Keratinocyte (primary cell): Measurements from ENCODE around the gene ABCA12. TPM values are rescaled to one million over a fixed set of nuclear protein-coding genes. Genes with fewer than 3 reads are reported as not detected.

ENCODE experiments used
- DNase-seq: peaks from one replicate; pipeline ENCODE4 v3.0.0-alpha.2; 2011; ENCODE audit warnings: low read depth, missing footprints, low spot score
- FAIRE-seq: peaks from 2 replicates; lab custom pipeline; 2011; peaks lifted over from hg19 to GRCh38; lab: Jason Lieb, UNC
- H2AFZ ChIP-seq: 2 replicates; pipeline ENCODE4 v1.6.0; 2012; ENCODE audit warnings: low read length, control low read depth, inconsistent platforms; ENCODE audit not compliant: control insufficient read depth
- H3K27ac ChIP-seq: 2 replicates; pipeline ENCODE4 v1.5.1; 2011; ENCODE audit warnings: low read length; ENCODE audit not compliant: control insufficient read depth, insufficient read depth
- H3K27me3 ChIP-seq: 3 replicates; pipeline ENCODE4 v1.6.0; 2011; ENCODE audit warnings: low read length; ENCODE audit not compliant: control insufficient read depth, insufficient read depth; ENCODE audit errors: extremely low read depth
- H3K36me3 ChIP-seq, 2 experiments: 2 replicates in 1 of 2; 3 replicates in 1 of 2; pipeline ENCODE4 v1.5.1; 2011; ENCODE audit warnings: low read length in 2 of 2, mild to moderate bottlenecking in 1 of 2; ENCODE audit not compliant: control insufficient read depth in 2 of 2, insufficient read depth in 2 of 2; ENCODE audit errors: extremely low read depth in 1 of 2
- H3K4me1 ChIP-seq: 3 replicates; pipeline ENCODE4 v1.5.1; 2011; ENCODE audit warnings: low read length; ENCODE audit not compliant: control insufficient read depth, insufficient read depth; ENCODE audit errors: extremely low read depth
- H3K4me2 ChIP-seq: 3 replicates; pipeline ENCODE4 v1.6.0; 2011; ENCODE audit warnings: low read depth, low read length; ENCODE audit not compliant: control insufficient read depth, insufficient read depth; ENCODE audit errors: extremely low read depth
- H3K4me3 ChIP-seq, 3 experiments: fragments of 200-600 bp in 1 of 3; sonication (generic) in 1 of 3; 2 replicates in 2 of 3; 3 replicates in 1 of 3; pipeline ENCODE4 v1.5.1; 2011 to 2016; ENCODE audit warnings: low read length in 3 of 3, mild to moderate bottlenecking in 3 of 3, control low read depth in 2 of 3, inconsistent platforms in 1 of 3, low read depth in 1 of 3, mixed read lengths in 1 of 3, mixed run types in 1 of 3, moderate library complexity in 1 of 3; ENCODE audit not compliant: control insufficient read depth in 2 of 3, insufficient read depth in 2 of 3; ENCODE audit errors: extremely low read depth in 1 of 3
- H3K79me2 ChIP-seq: 2 replicates; pipeline ENCODE4 v1.6.0; 2012; ENCODE audit warnings: low read length; ENCODE audit not compliant: control insufficient read depth, insufficient read depth
- H3K9ac ChIP-seq: 3 replicates; pipeline ENCODE4 v1.6.0; 2011; ENCODE audit warnings: low read length; ENCODE audit not compliant: control insufficient read depth, insufficient read depth; ENCODE audit errors: extremely low read depth
- H3K9me1 ChIP-seq: 3 replicates; pipeline ENCODE4 v1.6.0; 2011; ENCODE audit warnings: low read length; ENCODE audit not compliant: control insufficient read depth, insufficient read depth; ENCODE audit errors: extremely low read depth
- H3K9me3 ChIP-seq: 2 replicates; pipeline ENCODE4 v1.5.1; 2012; ENCODE audit warnings: low read depth, low read length; ENCODE audit not compliant: control insufficient read depth
- H4K20me1 ChIP-seq: 3 replicates; pipeline ENCODE4 v1.6.0; 2011; ENCODE audit warnings: low read length; ENCODE audit not compliant: control insufficient read depth, insufficient read depth; ENCODE audit errors: extremely low read depth
- CTCF ChIP-seq, 3 experiments: IDR thresholded peaks in 1 of 3; conservative IDR thresholded peaks in 1 of 3; optimal IDR thresholded peaks in 1 of 3; 2 replicates in 2 of 3; 3 replicates in 1 of 3; pipeline versions ENCODE3 to v1.5.1; 2011; ENCODE audit warnings: low read length in 3 of 3, mild to moderate bottlenecking in 3 of 3, moderate library complexity in 2 of 3, control low read depth in 1 of 3, inconsistent platforms in 1 of 3; ENCODE audit not compliant: insufficient read depth in 2 of 3; ENCODE audit errors: extremely low read depth in 1 of 3
- EZH2 ChIP-seq: IDR thresholded peaks from one replicate; pipeline ENCODE4 v1.6.1; 2012; ENCODE audit warnings: inconsistent platforms, mild to moderate bottlenecking, low read length, moderate library complexity
- dilution Hi-C: fragments of 300-500 bp; cut with MboI; formaldehyde crosslinking; loops from one replicate; pipeline ENCODE4 v1.7.0; 2020; ENCODE audit warnings: low sequenced_read_pairs; ENCODE audit not compliant: extremely low pct_ligation_motif_present
- polyA plus RNA-seq, 5 experiments: library from polyadenylated mRNA; depleted of rRNA in 3 of 5; stranded (reverse) in 3 of 5; stranded (forward) in 1 of 5; unstranded in 1 of 5; fragments of >200 nt; gene quantifications; 1 replicate in 1 of 5; 2 replicates in 3 of 5; 3 replicates in 1 of 5; pipeline versions ENCODE4 v1.2.1 to v1.2.3, GENCODE V29; 2011 to 2012; ENCODE audit warnings: missing spikeins in 2 of 5, low read depth in 1 of 5, low replicate concordance in 1 of 5

The ABCA12 gene
- polyA plus RNA-seq, 1 donor (not counting 4 experiments of a cell fraction or from before 2014, with no cell fraction given), result 10.9 TPM

GRCh38 chr2:214985619-214986018, 152.8 kb downstream of the ABCA12 start:
- no peaks in the 10 kb centered on the region for H3K9me1 ChIP-seq
- peaks cover 3% of the 10 kb centered on the region for H3K4me1 ChIP-seq
- dilution Hi-C loops, result no loop called here
- H3K9me3 ChIP-seq, result no peaks in the 10 kb centered on the region
- no peaks in the 10 kb centered on the region for H3K79me2 ChIP-seq
- H3K36me3 ChIP-seq, result no peaks in the 10 kb centered on the region
- no peak overlapping the region for H3K9ac ChIP-seq
- FAIRE-seq (no peak), DNase-seq (no peak)
- no peak overlapping the region for H2AFZ ChIP-seq
- H4K20me1 ChIP-seq, result no peaks in the 10 kb centered on the region
- no peak overlapping the region for H3K27ac ChIP-seq
- no peaks in the 10 kb centered on the region for H3K27me3 ChIP-seq
- TF ChIP-seq CTCF (optimal IDR thresholded peaks at IDR 0.05 in 1 of 3, IDR thresholded peaks at IDR 0.05 in 1 of 3, conservative IDR thresholded peaks at IDR 0.05 in 1 of 3; ENCODE audit: extremely low read depth in 1 of 3, insufficient read depth in 2 of 3, low read length in 3 of 3) (no peak), EZH2 (no peak)
- no peak overlapping the region for H3K4me2 ChIP-seq
- H3K4me3 ChIP-seq, result no peak overlapping the region

GRCh38 chr2:214966420-214966819, 172.0 kb downstream of the ABCA12 start:
- Histone ChIP-seq H3K27me3 (no peaks in the 10 kb centered on the region), H3K79me2 (no peaks in the 10 kb centered on the region), H3K9ac (no peak overlapping the region), H3K27ac (no peak overlapping the region), H4K20me1 (no peaks in the 10 kb centered on the region), H3K4me1 (no peaks in the 10 kb centered on the region), H3K9me3 (no peaks in the 10 kb centered on the region), H3K36me3 (peaks cover 0 to 2% of the 10 kb centered on the region in 2 experiments), H3K9me1 (no peaks in the 10 kb centered on the region), H2AFZ (no peak overlapping the region), H3K4me3 (no peak overlapping the region), H3K4me2 (no peak overlapping the region)
- TF ChIP-seq EZH2 (no peak), CTCF (optimal IDR thresholded peaks at IDR 0.05 in 1 of 3, IDR thresholded peaks at IDR 0.05 in 1 of 3, conservative IDR thresholded peaks at IDR 0.05 in 1 of 3; ENCODE audit: extremely low read depth in 1 of 3, insufficient read depth in 2 of 3, low read length in 3 of 3) (no peak)
- dilution Hi-C loops, result no loop called here
- no peak for FAIRE-seq
- no peak for DNase-seq
